GM19324 (cell line): ENCODE results near the gene PYCR2.
"Not testable (repeated sequence)": the region's sequence is repeated elsewhere in the genome, so short reads cannot be mapped to it uniquely, and the experiment has no call there.

ENCODE experiments used
- ATAC-seq: cut with Tn5 transposase; IDR thresholded peaks from one replicate; pipeline ENCODE4 v1.9.1; 2021; ENCODE audit warnings: mild to moderate bottlenecking, moderate library complexity; ENCODE audit not compliant: unreplicated experiment, low FRiP score

The PYCR2 gene

DNA sequence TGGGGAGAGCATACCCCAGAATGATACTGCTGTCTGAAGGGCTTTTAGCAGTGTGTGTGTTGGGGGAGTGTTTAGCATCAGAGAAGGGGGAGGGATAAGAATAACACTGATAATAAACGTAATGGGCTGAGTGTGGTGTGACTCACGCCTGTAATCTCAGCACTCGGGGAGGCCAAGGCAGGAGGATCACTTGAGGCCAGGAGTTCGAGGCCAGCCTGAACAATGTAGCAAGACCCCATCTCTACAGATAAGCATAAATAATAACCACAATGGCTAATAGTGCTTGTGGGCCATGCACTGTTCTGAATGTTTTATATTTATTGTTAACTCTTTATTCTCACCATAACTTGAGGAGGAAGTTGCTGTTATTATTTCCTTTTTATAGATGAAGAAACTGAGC lies 19.5 kb upstream of the PYCR2 start:
- no peak for ATAC-seq

DNA sequence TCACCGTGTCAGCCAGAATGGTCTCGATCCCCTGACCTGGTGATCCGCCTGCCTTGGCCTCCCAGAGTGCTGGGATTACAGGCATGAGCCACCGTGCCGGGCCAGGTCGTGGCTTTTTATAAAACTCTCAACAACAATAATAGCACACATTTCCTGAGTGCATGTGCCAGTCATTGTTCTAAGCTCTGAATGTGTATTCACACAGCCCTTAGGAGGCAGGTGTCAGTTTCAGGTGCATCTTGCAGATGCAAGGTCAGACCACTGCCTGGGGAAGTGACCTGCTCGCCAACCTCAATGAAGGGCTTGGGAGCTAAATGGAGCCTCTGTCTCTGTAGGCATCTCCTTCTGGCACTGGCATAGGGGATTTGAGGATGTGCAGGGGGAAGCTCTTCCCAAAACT lies 18.5 kb upstream of the PYCR2 start:
- peak; percentile 83 for ATAC-seq

DNA sequence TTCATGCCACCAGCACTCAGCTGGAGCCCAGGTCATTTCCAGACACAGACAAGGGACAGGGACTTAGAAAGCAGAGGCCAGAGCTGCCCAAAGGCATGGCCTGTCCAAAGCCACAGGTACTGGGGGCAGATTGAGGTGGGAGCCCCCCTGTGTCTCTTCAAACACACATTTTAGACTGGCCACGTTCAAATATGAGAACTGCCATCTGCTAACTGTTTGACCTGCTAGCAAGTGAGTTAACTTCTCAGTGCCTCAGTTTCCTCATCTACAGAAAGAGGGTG lies 17.8 kb upstream of the PYCR2 start:
- ATAC-seq: no peak

DNA sequence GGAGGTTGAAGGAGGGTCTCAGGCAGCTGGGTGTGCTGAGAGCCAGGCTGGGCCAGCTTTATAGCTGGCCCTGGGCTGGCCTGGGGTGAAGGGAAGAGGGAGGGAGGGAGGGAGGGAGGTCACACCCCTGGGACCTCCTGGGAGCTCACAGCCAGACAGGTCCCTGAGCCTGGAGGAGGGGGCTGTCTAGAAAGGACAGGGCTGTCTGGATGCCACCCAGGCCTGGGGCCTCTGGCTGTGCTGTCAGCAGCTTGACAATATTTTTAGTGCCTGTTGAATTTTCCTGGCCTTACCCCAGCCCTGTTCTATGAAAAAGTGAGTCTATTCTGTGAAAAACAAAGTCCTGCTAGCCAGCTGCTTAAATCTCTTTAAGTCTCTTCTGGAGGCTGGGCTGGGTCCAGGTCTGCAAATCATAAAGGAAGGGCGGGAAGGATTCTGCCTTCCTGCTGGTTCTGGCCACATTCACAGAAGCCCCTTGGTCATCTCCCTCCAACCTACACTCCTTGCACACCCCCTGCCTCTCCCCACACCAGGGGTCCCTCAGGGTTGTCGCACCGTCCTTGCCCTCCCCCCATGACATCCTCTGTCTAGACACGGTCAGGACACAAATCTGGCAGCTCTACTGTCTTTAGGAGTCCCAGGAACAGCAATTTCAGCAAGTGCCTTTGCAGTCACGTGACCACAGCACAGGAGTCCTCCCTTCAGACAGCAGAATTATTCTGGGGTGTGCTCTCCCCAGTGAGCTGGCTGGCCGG lies 17.3 kb upstream of the PYCR2 start, which contains the start of gene LEFTY2:
Gene LEFTY2, minus strand, starts transcription at position 34 of the 755 bp plus-strand sequence. CDS start 80 bp downstream, outside the sequence.
- no peak for ATAC-seq

DNA sequence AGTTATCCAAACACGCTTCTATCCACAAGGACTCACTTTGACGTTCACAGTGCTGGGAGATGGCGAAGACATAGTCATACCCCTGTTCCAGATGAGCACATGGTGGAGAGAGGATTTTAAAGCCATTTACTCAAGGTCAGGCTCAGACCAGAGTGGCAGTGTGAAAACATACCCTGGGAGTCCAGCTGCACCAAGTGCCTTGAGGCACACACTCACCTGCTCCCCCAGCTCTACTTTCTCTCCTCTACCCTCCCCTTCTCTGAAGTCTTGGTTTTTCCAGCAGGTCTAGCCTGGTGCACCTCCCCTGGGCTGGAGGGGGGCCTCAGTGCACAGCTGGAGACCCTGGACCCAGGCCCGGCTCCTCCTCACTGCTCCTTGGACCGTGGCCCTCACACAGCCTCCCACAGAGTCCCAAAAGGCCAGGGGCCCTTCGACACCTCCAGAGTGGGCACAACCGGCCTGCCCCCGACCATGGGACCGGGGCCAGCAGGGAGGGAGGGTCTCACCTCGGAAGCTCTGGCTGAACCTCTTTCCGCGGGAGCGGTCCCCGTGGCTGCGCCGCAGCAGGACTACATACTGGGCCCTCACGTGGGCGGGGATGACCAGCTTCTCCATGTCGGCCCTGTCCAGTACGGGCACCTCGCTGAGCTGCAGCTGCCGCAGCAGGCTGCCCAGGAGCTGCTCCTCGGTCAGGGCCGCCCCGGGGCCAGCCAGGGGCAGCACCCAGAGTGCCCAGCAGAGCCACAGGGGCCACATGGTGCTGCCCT lies 16.5 kb upstream of the PYCR2 start:
- ATAC-seq: no peak

DNA sequence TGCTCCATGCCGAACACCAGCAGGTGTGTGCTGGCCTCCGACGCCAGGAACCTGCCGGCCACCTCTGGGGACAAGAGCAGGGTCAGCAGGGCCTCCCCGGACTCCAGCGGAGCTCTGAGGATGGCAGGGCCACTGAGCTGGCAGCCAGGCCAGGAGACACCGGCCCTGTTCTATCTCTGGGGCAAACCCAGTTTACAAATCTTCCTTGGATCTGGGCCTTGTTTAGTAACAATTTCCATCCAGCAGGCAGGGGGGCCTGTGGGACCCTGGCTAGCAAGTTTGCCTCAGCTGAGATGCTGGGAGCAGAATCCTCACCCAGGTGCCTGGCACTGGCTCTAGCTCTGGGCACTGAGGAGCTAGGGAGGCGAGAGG lies 15.9 kb upstream of the PYCR2 start:
- not testable (repeated sequence) for ATAC-seq

DNA sequence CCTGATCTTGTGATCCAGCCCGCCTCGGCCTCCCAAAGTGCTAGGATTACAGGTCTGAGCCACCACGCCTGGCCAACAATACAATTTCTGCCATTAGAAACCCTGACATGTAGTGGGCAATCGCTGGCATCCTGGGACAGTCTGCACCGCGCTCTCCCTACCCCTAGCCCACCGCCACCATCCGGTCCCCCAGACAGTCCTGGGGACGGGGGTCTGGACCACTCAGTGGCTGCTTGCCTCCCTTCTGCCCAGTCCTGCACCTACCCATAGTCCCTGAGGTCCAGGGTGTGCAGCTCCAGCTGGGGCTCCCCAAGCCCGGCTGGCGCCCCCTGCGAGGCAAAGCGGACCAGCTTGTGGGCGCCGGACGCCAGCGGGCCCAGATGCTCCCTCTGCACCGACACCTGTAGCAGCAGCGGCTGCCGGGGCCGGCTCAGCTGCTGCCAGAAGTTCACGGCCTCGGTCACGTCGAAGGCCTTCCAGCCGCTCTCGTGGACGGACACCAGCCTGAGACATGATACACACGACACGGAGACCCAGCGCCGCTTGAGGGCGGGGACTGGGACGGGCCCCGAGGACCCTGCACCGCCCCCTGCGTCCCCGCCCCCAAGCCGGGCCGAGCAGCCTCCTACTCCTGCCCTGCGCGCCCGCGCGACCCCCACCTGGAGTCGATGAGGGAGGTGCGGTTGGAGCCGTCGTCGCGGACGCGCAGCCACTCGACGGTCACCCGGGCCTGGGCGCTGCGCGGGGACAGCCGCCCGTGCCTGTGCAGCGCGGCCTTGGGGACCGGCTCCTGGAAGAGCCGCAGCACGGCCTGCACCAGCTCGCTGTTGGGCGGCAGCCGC lies 15.3 kb upstream of the PYCR2 start:
- ATAC-seq: not testable (repeated sequence)

DNA sequence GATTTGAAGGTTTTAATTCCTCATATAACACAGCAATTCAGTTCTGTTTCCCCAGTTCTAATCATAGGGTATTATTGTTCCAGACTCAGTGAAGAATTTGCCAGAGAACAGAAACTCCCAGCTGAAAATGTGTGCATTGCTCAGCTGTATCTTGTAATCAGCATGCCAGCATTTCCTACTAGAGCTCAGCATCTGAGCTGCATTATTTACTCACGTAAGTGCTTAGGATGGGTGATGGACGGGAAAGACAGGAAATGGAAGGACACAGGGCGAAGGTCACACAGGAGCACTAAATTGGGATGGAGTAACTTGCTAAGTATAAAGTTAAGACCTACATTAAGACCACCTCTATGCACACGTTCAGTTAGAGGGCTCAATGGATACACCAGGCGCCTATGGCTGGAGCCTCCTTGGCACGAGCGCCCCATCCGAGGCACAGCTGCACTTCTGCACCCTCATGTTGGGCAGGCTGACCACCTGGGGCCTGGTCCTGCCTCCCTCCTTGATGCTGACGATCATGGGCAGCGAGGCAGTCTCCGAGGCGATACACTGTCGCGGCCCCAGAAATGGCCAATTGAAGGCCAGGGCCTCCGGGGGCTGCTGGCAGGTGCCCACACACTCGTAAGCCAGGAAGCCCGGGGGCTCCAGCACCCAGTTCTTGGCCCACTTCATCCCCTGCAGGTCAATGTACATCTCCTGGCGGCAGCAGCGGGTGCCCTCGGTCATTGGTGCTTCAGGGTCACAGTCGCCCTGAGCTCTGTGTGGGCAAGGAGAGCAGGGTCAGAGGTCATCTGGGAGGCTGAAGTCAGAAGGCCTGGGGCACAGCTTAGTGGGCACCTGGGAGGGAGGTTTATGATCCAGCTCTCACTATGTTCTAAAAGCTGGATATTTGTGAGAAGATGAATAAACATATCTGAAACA lies 13.3 kb upstream of the PYCR2 start:
- ATAC-seq: no peak

DNA sequence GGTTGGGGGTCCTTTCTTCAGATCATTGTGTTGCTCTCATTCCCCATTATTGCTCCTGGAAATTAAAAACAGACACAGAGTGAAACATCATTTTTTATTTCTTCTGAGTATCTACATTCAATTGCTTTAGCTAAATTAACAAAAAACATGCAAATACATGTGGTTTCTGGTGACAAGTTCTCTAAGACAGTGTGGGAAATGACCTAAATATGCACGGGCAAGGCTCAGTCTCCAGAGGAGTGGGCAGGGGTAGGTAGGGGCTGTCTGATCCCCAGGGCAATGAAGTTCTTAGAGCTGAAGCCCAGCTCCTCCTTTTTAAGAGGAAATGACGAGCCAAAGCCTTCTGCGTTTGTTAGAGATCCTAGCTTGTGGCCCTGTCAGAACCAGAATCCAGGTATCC lies 12.5 kb upstream of the PYCR2 start:
- no peak for ATAC-seq

DNA sequence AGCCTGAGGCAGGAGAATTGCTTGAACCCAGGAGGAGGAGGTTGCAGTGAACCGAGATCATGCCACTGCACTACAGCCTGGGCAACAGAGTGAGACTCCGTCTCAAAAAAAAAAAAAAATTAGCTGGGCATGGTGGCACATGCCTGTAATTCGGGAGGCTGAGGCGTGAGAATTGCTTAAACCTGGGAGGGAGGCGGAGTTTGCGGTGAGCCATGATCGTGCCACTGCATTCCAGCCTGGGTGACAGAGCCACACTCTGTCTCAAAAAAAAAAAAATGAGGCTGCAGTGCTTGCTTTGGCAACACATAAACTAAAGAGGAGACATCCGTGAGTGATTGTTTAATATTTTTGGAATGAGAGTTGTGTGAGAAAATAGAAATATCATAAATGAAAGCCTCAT lies 12.0 kb upstream of the PYCR2 start:
- ATAC-seq: not testable (repeated sequence)

DNA sequence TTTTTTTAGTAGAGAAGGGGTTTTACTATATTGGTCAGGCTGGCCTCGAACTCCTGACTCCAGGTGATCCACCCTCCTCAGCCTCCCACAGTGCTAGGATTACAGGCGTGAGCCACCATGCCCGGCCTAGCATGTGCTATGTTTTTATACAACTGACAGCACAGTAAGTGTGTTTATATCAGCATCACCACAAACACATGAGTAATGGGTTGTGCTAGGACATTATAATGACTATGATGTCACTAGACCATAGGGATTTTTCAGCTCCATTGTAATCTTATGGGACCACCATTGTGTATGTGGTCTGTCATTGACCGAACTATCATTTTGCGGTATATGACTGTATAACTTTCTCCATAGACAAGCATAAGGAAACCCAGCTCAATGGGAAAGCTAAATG lies 10.7 kb upstream of the PYCR2 start:
- no peak for ATAC-seq

DNA sequence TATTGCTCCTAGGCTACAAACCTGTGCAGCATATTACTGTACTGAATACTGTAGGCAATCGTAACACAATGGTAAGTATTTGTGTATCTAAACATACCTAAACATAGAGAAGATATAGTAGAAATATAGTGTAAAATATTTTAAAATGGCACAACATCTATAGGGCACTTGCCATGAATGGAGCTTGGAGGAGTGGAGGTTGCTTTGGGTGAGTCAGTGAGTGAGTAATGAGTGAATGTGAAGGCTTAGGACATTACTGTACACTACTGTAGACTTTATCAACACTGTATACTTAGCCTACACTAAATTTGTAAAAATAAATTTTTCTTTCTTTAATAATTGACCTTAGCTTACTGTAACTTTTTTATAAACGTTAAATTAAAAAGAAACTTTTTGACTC lies 9.0 kb upstream of the PYCR2 start:
- ATAC-seq: no peak

DNA sequence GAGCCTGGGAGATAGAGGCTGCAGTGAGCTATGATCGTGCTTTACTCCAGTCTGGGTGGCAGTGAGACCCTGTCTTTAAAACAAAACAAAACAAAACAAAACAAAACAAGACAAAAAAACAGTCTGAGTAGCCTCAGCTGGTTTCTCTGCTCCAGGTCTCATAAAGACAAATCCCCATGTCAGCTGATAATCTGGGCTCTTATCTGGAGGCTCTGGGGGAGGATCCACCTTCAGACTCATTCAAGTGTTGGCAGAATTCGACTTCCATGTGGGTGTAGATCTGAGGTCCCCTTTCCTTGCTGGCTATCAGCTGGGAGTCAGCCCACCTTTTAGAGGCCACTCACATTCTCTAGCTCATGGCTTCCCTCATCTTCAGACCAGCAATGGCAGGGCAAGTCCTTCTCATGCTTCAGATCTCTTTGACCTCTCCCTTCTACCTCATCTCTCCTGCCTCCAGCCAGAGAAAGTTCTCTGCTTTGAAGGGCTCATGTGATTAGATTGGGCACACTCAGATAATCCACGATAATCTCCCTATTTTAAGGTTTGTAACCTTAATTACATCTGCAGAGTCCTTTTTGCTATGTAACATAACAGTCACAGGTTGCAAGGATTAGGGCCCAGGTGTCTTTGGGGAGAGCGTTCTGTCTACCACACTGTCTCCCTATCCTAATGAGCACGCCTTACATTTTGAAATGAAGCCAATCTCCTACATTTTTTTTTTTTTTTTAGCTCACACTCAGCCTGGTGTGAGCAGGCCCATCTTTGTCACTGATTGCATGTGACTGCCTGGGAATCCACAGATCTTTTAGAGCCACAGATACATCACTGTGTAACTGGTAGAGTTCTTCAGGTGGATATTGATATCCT lies 7.5 kb upstream of the PYCR2 start:
- no peak for ATAC-seq

DNA sequence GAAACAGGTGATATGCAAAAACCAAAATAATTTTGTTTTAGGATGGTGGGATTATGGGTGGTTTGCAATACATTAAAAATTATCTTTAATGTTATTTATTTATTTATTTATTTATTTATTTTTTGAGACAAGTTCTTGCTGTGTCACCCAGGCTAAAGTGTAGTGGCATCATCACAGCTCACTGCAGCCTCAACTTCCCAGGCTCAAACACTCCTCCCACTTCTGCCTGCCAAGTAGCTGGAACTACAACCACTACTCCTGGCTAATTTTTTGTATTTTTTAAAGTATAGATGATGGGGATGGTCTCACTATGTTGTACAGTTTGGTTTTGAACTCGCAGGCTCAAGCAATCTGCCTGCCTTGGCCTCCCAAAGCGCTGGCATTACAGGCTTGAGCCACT lies 6.5 kb upstream of the PYCR2 start:
- ATAC-seq: no peak

DNA sequence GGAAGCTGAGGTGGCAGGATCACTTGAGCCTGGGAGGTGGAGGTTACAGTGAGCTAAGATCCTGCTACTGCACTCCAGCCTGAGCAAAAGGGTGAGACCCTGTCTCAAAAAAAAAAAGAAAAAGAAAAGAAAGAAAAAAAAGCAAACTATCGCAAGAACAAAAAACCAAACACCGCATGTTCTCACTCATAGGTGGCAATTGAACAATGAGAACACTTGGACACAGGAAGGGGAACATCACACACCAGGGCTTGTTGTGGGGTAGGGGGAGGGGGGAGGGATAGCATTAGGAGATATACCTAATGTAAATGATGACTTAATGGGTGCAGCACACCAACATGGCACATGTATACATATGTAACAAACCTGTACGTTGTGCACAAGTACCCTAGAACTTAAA lies 5.4 kb upstream of the PYCR2 start:
- ATAC-seq: not testable (repeated sequence)

DNA sequence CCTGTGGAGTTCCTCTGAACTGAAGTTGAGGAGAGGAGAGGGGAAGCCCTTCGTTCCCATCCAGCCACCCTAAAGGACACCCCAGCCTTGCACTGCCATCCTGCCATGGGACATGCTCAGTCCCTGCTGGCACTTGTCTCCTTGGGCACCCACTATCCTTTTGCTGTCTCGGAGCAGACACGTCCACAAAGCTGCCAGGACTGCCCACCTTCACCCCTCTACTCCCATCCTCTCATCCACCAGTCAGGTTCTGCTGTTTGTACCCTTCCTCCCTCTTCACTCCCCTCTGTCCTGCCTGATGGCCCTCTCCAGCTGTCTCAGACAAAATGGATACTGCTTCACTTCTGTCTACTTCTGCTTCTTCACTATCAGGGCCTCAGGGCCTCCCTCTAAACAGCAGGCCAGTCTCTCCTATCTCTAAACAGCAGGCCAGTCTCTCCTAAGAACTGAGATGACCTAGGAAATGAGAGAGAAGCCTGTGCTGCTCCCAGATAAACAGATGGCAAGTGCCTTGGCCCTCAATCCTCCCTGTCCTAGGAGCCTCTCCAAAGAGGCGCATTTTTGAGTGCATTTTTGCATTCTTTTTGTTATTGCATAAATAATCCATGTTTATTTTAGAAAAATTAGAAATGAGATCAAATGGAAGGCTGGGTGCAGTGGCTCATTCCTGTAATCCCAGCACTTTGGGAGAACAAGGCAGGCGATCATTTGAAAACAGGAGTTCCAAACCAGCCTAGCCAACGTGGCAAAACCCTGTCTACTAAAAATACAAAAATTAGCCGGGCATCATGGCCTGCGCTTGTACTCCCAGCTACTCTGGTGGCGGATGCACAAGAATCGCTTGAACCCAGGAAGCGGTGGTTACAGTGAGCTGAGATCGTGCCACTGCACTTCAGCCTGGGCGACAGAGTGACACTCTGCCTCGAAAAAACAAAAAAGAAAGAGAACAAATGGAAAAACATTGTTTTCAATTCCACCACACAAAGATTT lies 4.4 kb upstream of the PYCR2 start:
- no peak for ATAC-seq

DNA sequence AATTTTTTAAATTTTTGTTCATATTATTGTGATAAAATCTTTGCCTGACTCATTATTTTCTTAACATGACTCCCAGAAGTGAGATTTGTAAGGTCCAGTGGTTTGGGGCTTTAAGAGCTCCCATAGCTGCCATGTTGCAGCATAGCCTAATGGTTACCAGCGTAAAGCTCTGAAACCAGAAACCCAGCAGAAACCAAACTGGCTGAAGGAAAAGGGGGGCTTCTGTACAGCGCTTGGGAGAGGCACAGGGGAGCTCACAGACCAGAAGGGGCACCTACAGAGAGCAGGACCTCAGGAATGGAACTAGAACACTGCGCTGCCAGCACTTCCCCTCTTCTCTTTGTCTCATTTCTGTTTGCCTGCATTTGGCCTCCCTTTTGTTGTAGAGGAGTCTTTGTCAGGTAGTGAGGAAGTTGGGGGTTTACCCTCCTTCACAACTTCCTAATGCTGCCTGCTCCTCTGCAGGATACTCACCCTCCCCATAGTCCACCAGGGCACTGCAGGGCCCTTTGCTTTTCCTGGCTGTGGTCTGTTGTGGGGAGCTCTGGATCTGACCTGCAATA lies 2.6 kb upstream of the PYCR2 start:
- ATAC-seq: no peak

DNA sequence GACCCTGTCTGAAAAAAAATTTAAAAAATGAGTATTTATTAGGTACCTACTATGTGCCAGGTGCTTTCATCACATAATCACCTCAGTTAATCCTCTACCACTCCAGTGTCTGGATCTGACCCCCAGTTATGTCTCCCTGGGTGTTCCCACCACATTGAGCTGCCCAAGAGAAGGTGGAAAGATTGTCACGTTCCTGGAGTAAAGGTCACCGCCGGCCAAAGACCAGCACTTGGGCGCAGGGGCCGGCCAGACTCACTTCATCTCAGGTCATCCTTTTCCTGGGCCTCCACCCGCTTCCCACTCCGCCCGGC lies 714 bp downstream of the PYCR2 start:
- ATAC-seq: no peak
